ENCODE data around the gene LYG1. TPM values are rescaled to one million over a fixed set of nuclear protein-coding genes. Genes with fewer than 3 reads are reported as not detected.
"Not testable (repeated sequence)": the region's sequence is repeated elsewhere in the genome, so short reads cannot be mapped to it uniquely, and the experiment has no call there.

LYG1 gene
- total RNA-seq, 1 donor: 0.43 TPM

- no peak overlapping the region for H3K4me3 ChIP-seq (ENCODE audit: low read depth, low read length)
- no peak for DNase-seq (ENCODE audit: low read depth)
- TF ChIP-seq CTCF (IDR thresholded peaks at IDR 0.05; ENCODE audit: insufficient read depth, low read depth, low read length): no peak
These were observed 1.4 kb downstream of the LYG1 start for GRCh38 chr2:99299580-99299979.

GRCh38 chr2:99297994-99298393 is 3.0 kb downstream of the LYG1 start:
- no peak overlapping the region for H3K4me3 ChIP-seq (ENCODE audit: low read depth, low read length)
- no peak for TF ChIP-seq CTCF (IDR thresholded peaks at IDR 0.05; ENCODE audit: insufficient read depth, low read depth, low read length)
- DNase-seq (ENCODE audit: low read depth): peak; percentile 49

GRCh38 chr2:99285526-99285925 is 15.5 kb downstream of the LYG1 start:
- no peak for TF ChIP-seq CTCF (IDR thresholded peaks at IDR 0.05; ENCODE audit: insufficient read depth, low read depth, low read length)

GRCh38 chr2:99279969-99280695 is 20.9 kb downstream of the LYG1 start:
- H3K4me3 ChIP-seq (ENCODE audit: low read depth, low read length): no peak overlapping the region
- DNase-seq (ENCODE audit: low read depth): peak; percentile 56
- no peak for TF ChIP-seq CTCF (IDR thresholded peaks at IDR 0.05; ENCODE audit: insufficient read depth, low read depth, low read length)

More at GRCh38 chr2:99285526-99285925, 15.5 kb downstream of the LYG1 start:
- DNase-seq (ENCODE audit: low read depth): no peak
- no peak overlapping the region for H3K4me3 ChIP-seq (ENCODE audit: low read depth, low read length)

- peak overlapping the region; percentile 35 for H3K4me3 ChIP-seq (ENCODE audit: low read depth, low read length)
- no peak for TF ChIP-seq CTCF (IDR thresholded peaks at IDR 0.05; ENCODE audit: insufficient read depth, low read depth, low read length)
These were observed 22.2 kb downstream of the LYG1 start for GRCh38 chr2:99278793-99279291.

GRCh38 chr2:99278195-99278765 is 22.7 kb downstream of the LYG1 start:
- DNase-seq (ENCODE audit: low read depth); H3K4me3 ChIP-seq (ENCODE audit: low read depth, low read length): not testable (repeated sequence)

More at GRCh38 chr2:99278793-99279291, 22.2 kb downstream of the LYG1 start:
- peak; percentile 93 for DNase-seq (ENCODE audit: low read depth)

GRCh38 chr2:99275882-99276281 is 25.1 kb downstream of the LYG1 start:
- TF ChIP-seq CTCF (IDR thresholded peaks at IDR 0.05; ENCODE audit: insufficient read depth, low read depth, low read length): no peak

More at GRCh38 chr2:99275882-99276281, 25.1 kb downstream of the LYG1 start:
- no peak for DNase-seq (ENCODE audit: low read depth)
- H3K4me3 ChIP-seq (ENCODE audit: low read depth, low read length): no peak overlapping the region
